ACC112 (cell line): ENCODE results near the gene FBXO36.
"Not testable (repeated sequence)": the region's sequence is repeated elsewhere in the genome, so short reads cannot be mapped to it uniquely, and the experiment has no call there.

Experiments used
- H2AFZ ChIP-seq: fragments of 200-600 bp; sonication (generic); one replicate; pipeline ENCODE4 v1.6.0; 2017; ENCODE audit warnings: antibody characterized with exemption, low read length; ENCODE audit not compliant: unreplicated experiment
- H3K27ac ChIP-seq: fragments of 200-600 bp; sonication (generic); 2 replicates; pipeline ENCODE4 v1.5.1; 2014; ENCODE audit warnings: low read depth, mild to moderate bottlenecking, antibody characterized with exemption, low read length, moderate library complexity
- H3K27me3 ChIP-seq: fragments of 200-600 bp; sonication (generic); 2 replicates; pipeline ENCODE4 v1.6.1; 2014; ENCODE audit warnings: mild to moderate bottlenecking, antibody characterized with exemption, low read length, moderate library complexity, mixed read lengths; ENCODE audit not compliant: insufficient read depth
- H3K36me3 ChIP-seq: fragments of 200-600 bp; sonication (generic); 2 replicates; pipeline ENCODE4 v1.6.1; 2016; ENCODE audit warnings: mild to moderate bottlenecking, antibody characterized with exemption, low read length, moderate library complexity, mixed read lengths; ENCODE audit not compliant: insufficient read depth
- H3K4me1 ChIP-seq: fragments of 200-600 bp; sonication (generic); one replicate; pipeline ENCODE4 v1.6.1; 2016; ENCODE audit warnings: low read length, mixed read lengths; ENCODE audit not compliant: insufficient read depth, unreplicated experiment, control insufficient read depth
- H3K4me3 ChIP-seq: fragments of 200-600 bp; sonication (generic); 2 replicates; pipeline ENCODE4 v1.5.1; 2014; ENCODE audit warnings: mild to moderate bottlenecking, low read depth, low read length
- H3K79me2 ChIP-seq: fragments of 200-600 bp; sonication (generic); one replicate; pipeline ENCODE4 v1.6.0; 2016; ENCODE audit warnings: low read length; ENCODE audit not compliant: control insufficient read depth, unreplicated experiment, insufficient read depth

The FBXO36 gene

GRCh38 chr2:229910832-229911412 lies 11.4 kb upstream of the FBXO36 start:
- Histone ChIP-seq H3K36me3 (0 out of 2 replicates have a peak, but pooled peaks cover 10% of the 10 kb centered on the region), H3K27me3 (no peaks in the 10 kb centered on the region), H3K4me3 (no peak overlapping the region), H3K27ac (0 out of 2 replicates have a peak overlapping the region, but pooled peaks have one; percentile 6), H3K4me1 (peaks cover 40% of the 10 kb centered on the region), H2AFZ (no peak overlapping the region), H3K79me2 (peaks cover 91% of the 10 kb centered on the region)

GRCh38 chr2:229914171-229914570 lies 8.1 kb upstream of the FBXO36 start:
- H3K79me2 ChIP-seq, result peaks cover 97% of the 10 kb centered on the region

GRCh38 chr2:229917793-229918192 lies 4.5 kb upstream of the FBXO36 start:
- Histone ChIP-seq H3K79me2 (peaks cover 85% of the 10 kb centered on the region), H3K27ac (no peak overlapping the region), H3K27me3 (no peaks in the 10 kb centered on the region), H3K4me1 (peaks cover 25% of the 10 kb centered on the region), H2AFZ (no peak overlapping the region), H3K36me3 (peaks cover 16% of the 10 kb centered on the region), H3K4me3 (no peak overlapping the region)

More at GRCh38 chr2:229914171-229914570, 8.1 kb upstream of the FBXO36 start:
- H3K4me1 ChIP-seq, result peaks cover 45% of the 10 kb centered on the region
- no peak overlapping the region for H3K4me3 ChIP-seq
- H3K36me3 ChIP-seq, result peaks cover 19% of the 10 kb centered on the region
- H2AFZ ChIP-seq, result no peak overlapping the region
- H3K27ac ChIP-seq, result no peak overlapping the region
- no peaks in the 10 kb centered on the region for H3K27me3 ChIP-seq

- H2AFZ ChIP-seq, result no peak overlapping the region
- no peaks in the 10 kb centered on the region for H3K27me3 ChIP-seq
- peaks cover 13% of the 10 kb centered on the region for H3K4me1 ChIP-seq
- H3K79me2 ChIP-seq, result peaks cover 78% of the 10 kb centered on the region
- H3K4me3 ChIP-seq, result peak overlapping the region; percentile 93
- peaks cover 12% of the 10 kb centered on the region for H3K36me3 ChIP-seq
- peak overlapping the region; percentile 94 for H3K27ac ChIP-seq
Measured at GRCh38 chr2:229920011-229920641, 2.2 kb upstream of the FBXO36 start.

- Histone ChIP-seq H3K4me3 (peak overlapping the region; percentile 93), H3K4me1 (peaks cover 13% of the 10 kb centered on the region), H2AFZ (peak overlapping the region; percentile 28), H3K27ac (peak overlapping the region; percentile 94), H3K27me3 (no peaks in the 10 kb centered on the region), H3K36me3 (peaks cover 12% of the 10 kb centered on the region), H3K79me2 (peaks cover 70% of the 10 kb centered on the region)
Measured at GRCh38 chr2:229921101-229921891, 1.0 kb upstream of the FBXO36 start.

- Histone ChIP-seq H3K79me2 (peaks cover 63% of the 10 kb centered on the region), H3K27me3 (no peaks in the 10 kb centered on the region), H2AFZ (peak within 1 kb of the TSS; percentile 99), H3K4me1 (peaks cover 14% of the 10 kb centered on the region), H3K36me3 (peaks cover 12% of the 10 kb centered on the region), H3K27ac (peak within 1 kb of the TSS; percentile 94), H3K4me3 (peak within 1 kb of the TSS; percentile 93)
Measured at GRCh38 chr2:229921892-229922448, 333 bp upstream of the FBXO36 start, which contains the start of gene TRIP12. Gene TRIP12 (minus strand): TSS chr2:229922009. CDS start chr2:229880079, 41,930 bp downstream.

GRCh38 chr2:229924541-229924940 lies 2.2 kb downstream of the FBXO36 start:
- H3K36me3 ChIP-seq, H2AFZ ChIP-seq, H3K4me3 ChIP-seq, H3K27ac ChIP-seq, H3K27me3 ChIP-seq: not testable (repeated sequence)
- peaks cover 21% of the 10 kb centered on the region for H3K4me1 ChIP-seq
- peaks cover 39% of the 10 kb centered on the region for H3K79me2 ChIP-seq

- Histone ChIP-seq H3K36me3 (no peaks in the 10 kb centered on the region), H3K27ac (no peak overlapping the region), H3K4me3 (no peak overlapping the region), H2AFZ (no peak overlapping the region), H3K4me1 (peaks cover 19% of the 10 kb centered on the region), H3K79me2 (peaks cover 35% of the 10 kb centered on the region), H3K27me3 (no peaks in the 10 kb centered on the region)
Measured at GRCh38 chr2:229925201-229925600, 2.9 kb downstream of the FBXO36 start.

GRCh38 chr2:229927817-229928321 lies 5.6 kb downstream of the FBXO36 start:
- Histone ChIP-seq H3K36me3 (0 out of 2 replicates have a peak, but pooled peaks cover under 1% of the 10 kb centered on the region), H3K4me1 (peaks cover 19% of the 10 kb centered on the region), H3K79me2 (peaks cover 23% of the 10 kb centered on the region), H3K27me3 (no peaks in the 10 kb centered on the region), H2AFZ (no peak overlapping the region), H3K27ac (no peak overlapping the region), H3K4me3 (no peak overlapping the region)

- H3K4me3 ChIP-seq, result no peak overlapping the region
- peaks cover 19% of the 10 kb centered on the region for H3K4me1 ChIP-seq
- no peak overlapping the region for H3K27ac ChIP-seq
- H3K79me2 ChIP-seq, result peaks cover 6% of the 10 kb centered on the region
- H2AFZ ChIP-seq, result no peak overlapping the region
- H3K36me3 ChIP-seq, result peaks cover 12% of the 10 kb centered on the region; the same call in 1 of the 2 replicates
- H3K27me3 ChIP-seq, result no peaks in the 10 kb centered on the region
Measured at GRCh38 chr2:229930656-229931055, 8.4 kb downstream of the FBXO36 start.
